ENCODE results near the gene ZNF616.

ZNF616 gene

DNA sequence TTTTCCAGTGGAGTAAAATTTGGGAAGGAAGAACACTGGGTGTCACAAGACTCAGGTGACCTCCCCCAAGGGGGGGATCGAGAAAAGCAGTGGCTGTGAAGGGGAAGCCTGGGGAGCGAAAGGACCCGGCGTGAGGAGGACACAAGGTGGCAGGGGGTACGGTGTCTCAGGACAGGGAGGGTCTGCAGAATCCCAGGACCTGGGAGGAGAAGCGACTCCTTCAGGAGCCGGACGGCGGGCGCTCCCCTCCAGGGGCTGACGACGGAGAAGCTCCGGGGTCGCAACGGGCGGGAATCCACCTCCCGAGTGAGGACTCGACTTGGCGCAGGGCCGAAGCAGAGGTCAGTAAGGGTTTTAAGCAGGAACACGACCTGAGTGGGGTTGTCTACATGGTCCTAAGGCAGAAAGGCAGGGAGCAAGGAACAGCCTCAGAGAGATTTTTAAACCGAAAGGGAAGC, 31.2 kb upstream of the ZNF616 start:
- DNase-seq (ENCODE audit: low read depth in 2 of 2) = peak in 1 of 2 donors; percentile 2
- TF ChIP-seq, protein P1, sequence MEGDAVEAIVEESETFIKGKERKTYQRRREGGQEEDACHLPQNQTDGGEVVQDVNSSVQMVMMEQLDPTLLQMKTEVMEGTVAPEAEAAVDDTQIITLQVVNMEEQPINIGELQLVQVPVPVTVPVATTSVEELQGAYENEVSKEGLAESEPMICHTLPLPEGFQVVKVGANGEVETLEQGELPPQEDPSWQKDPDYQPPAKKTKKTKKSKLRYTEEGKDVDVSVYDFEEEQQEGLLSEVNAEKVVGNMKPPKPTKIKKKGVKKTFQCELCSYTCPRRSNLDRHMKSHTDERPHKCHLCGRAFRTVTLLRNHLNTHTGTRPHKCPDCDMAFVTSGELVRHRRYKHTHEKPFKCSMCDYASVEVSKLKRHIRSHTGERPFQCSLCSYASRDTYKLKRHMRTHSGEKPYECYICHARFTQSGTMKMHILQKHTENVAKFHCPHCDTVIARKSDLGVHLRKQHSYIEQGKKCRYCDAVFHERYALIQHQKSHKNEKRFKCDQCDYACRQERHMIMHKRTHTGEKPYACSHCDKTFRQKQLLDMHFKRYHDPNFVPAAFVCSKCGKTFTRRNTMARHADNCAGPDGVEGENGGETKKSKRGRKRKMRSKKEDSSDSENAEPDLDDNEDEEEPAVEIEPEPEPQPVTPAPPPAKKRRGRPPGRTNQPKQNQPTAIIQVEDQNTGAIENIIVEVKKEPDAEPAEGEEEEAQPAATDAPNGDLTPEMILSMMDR (IDR thresholded peaks at IDR 0.05; ENCODE audit: low read depth, low read length) = no peak
- peak overlapping the region; percentile 87 to 92 for H3K4me3 ChIP-seq (replicated peaks in 1 of 2; ENCODE audit: low read depth in 2 of 2, low read length in 2 of 2)

DNA sequence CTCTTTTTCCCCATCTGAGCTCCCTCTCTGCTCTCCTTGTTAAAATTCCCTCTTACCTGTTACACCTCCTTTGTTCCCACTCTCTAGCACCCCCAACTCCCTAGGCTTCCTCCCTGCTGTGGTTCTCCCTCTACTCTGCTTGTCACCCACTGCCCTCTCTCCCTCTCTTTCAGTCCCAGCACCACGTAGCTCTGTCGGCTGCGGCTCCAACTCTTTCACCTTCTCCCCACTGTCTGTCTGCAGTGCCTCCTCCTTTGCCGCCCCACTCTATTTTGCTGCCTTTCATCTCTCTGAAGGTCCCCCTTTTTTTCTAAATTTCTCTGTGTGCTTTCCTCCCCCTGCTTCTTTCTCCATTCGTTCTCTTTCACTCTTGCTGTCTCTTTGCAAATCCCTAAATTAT, 30.6 kb upstream of the ZNF616 start:
- TF ChIP-seq, protein P1 (IDR thresholded peaks at IDR 0.05; ENCODE audit: low read depth, low read length) = no peak
- DNase-seq (ENCODE audit: low read depth in 2 of 2) = peak in 1 of 2 donors; percentile 1
- H3K4me3 ChIP-seq (replicated peaks in 1 of 2; ENCODE audit: low read depth in 2 of 2, low read length in 2 of 2) = peak overlapping the region; percentile 87 to 92

DNA sequence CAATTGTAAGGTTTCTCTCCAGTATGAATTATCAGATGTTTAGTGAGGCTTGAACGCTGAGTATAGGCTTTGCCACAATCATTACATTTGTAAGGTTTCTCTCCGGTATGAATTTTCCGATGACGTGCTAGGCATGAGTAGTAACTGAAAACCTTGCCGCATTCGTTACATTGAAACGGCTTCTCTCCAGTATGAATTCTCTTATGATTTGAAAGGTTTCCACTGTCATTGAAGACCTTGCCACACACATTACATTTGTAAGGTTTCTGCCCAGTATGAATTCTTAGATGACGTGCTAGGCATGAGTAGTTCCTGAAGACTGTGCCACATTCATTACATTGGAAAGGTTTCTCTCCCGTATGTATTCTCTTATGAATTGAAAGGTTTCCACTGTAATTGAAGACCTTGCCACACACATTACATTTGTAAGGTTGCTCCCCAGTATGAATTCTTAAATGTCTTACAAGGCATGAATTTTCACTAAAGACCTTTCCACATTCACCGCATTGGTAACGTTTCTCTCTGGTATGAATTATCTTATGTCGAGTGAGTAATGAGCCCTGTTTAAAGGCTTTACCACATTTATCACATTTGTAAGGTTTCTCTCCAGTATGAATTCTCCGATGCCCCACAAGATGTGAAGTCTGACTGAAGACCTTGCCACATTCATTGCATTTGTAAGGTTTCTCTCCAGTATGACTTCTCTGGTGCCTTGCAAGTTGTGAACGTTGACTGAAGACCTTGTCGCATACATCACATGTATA, 16.0 kb upstream of the ZNF616 start:
- TF ChIP-seq, protein P1 (IDR thresholded peaks at IDR 0.05; ENCODE audit: low read depth, low read length) = no peak
- DNase-seq (ENCODE audit: low read depth in 2 of 2) = no peak
- H3K4me3 ChIP-seq (replicated peaks in 1 of 2; ENCODE audit: low read depth in 2 of 2, low read length in 2 of 2) = no peak overlapping the region

DNA sequence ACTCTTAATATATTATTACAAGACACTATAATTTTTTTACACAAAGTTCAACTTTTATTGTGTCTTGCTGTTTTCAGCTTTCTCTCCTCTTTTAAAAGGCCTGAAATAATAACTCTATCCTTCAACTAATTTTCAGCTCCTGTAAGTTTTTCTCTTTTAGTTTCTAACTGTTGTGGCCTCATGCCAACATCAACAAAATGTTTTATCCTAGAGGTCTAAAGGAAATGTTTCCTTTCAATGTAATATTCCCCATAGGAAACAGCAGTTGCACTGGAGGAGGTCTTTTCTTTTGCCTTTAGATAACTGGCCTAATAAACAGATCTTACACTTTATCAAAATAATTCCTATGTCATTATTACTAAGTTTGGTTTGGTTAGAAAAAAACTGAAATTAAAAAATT, 8.5 kb upstream of the ZNF616 start:
- TF ChIP-seq, protein P1 (IDR thresholded peaks at IDR 0.05; ENCODE audit: low read depth, low read length) = no peak
- no peak overlapping the region for H3K4me3 ChIP-seq (replicated peaks in 1 of 2; ENCODE audit: low read depth in 2 of 2, low read length in 2 of 2)
- DNase-seq (ENCODE audit: low read depth in 2 of 2) = peak in 1 of 2 donors; percentile 7

DNA sequence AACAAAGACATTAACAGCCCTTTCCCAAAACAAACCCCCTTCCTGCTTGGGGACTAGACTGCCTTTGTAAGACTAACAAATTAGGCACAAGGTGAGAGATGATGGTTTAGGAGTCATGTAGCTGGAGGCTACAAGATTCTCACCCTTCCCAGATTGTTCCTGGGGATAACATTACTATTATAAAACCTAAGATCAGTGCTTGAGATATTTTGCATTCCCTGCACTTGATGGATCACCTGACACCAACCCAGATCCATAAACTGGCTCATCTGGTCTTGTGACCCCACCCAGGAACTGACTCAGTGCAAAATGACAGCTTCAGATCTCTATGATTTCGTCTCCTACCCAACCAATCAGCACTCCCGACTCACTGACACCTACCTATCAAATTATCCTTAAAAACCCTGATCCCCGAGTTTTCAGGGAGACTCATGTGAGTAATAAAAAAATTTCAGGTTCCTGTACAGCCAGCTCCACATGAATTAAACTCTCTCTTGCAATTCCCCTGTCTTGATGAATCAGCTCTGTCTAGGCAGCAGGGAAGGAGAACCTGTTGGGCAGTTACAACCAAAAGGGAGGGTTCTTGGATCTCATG, 2.4 kb upstream of the ZNF616 start:
- DNase-seq (ENCODE audit: low read depth in 2 of 2) = no peak
- H3K4me3 ChIP-seq (replicated peaks in 1 of 2; ENCODE audit: low read depth in 2 of 2, low read length in 2 of 2) = no peak overlapping the region
- TF ChIP-seq, protein P1 (IDR thresholded peaks at IDR 0.05; ENCODE audit: low read depth, low read length) = no peak

DNA sequence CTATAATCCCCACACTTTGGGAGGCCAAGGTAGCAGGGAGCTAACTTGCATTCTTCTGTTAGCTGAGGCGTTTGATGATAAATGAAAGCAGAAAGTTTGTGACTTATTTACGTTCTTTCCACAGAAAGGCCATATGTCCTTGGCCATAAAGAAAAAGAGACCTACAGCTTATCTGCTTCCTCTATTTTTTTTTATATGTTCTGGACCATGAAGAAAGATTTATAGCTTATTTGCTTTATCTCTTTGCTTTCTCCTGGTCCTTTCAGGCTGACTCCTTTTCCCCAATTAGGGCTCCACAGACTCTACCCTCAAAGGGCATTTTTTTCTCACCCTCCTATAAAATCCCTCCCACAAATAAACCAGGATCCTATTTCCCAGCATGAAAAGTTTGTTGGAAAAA, 1.5 kb upstream of the ZNF616 start:
- DNase-seq (ENCODE audit: low read depth in 2 of 2) = no peak
- TF ChIP-seq, protein P1 (IDR thresholded peaks at IDR 0.05; ENCODE audit: low read depth, low read length) = no peak
- no peak overlapping the region for H3K4me3 ChIP-seq (replicated peaks in 1 of 2; ENCODE audit: low read depth in 2 of 2, low read length in 2 of 2)

Measured in cardiac fibroblast (primary cell).